Mesenteric fat pad (tissue), 1 donor: ENCODE data around the gene INO80. TPM values are rescaled to one million over a fixed set of nuclear protein-coding genes. Genes with fewer than 3 reads are reported as not detected.
"Not testable (repeated sequence)": the region's sequence is repeated elsewhere in the genome, so short reads cannot be mapped to it uniquely, and the experiment has no call there.

Experiments used
- DNase-seq: peaks from one replicate; pipeline ENCODE4 v3.0.0-alpha.2; 2020; ENCODE audit warnings: low spot score
- total RNA-seq: library from RNA; stranded (reverse); fragmentation: NEBNext Ultra II Directional; extraction: Animal tissue kit (Norgen Biotek cat#: 25700); gene quantifications from one replicate; pipeline ENCODE4 v1.2.1, GENCODE V29; 2021
- donor health status: DM: yes; HTN: yes; CAD: no.

Gene INO80
- total RNA-seq, 1 donor from 2014 or later, result 27.2 TPM

DNA sequence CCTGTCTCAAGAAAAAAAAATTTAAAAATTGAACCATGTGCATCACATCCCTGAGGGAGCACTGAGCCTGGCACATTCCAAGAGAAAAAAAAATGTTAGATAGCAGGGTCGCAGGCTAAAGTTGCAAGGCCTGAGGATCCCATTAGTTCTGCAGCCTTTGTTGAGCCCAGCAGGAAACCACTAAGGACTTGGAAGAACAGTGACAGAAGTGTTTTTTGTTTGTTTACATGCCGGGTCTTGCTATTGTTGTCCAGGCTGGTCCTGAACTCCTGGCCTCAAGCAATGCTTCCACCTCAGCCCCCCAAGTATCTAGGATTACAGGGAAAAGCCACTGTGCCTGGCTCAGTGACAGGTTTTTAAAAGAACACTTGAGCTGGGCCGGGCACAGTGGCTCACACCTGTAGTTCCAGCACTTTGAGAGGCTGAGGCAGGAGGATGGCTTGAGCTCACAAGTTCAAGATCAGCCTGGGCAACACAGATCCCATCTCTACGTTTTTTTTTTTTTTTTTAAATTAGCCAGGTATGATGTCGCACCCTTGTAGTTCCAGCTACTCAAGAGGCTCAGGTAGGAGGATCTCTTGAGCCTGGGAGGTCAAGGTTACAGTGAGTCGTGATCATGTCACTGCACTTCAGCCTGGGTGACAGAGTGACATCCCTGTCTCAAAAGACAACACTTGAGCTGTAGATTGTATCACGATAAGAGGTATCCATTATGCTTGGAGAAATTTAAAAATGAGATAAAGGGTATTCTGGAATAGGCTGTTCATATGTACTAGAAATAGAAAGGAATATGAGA, 147.6 kb downstream of the INO80 start:
- no peak for DNase-seq

DNA sequence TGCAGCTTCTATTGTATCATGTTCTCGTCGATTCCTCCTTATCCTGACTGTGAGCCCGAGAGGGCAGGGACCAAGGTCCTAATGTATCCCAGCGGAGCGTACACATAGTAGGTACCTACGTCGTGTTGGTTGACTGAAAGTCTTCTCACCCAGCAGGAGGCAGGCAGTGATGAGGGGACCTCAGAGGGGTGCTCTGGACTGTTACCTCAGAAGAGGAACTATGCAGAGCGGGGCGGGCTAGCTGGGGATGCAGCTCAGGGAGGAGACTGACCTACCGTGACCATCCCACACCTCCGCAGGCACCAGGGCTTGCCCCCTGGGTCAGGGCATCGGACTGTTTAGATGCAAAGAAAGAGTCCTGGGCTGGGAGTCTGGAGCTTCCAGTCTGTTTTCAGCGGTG, 151.4 kb downstream of the INO80 start:
- DNase-seq, result peak; percentile 57

GRCh38 chr15:40964006-40964405, 152.1 kb downstream of the INO80 start:
- DNase-seq, result peak; percentile 65

GRCh38 chr15:40963201-40963600, 152.9 kb downstream of the INO80 start:
- DNase-seq, result peak; percentile 57

- DNase-seq, result not testable (repeated sequence)
Measured at GRCh38 chr15:40962317-40962716, 153.8 kb downstream of the INO80 start.

DNA sequence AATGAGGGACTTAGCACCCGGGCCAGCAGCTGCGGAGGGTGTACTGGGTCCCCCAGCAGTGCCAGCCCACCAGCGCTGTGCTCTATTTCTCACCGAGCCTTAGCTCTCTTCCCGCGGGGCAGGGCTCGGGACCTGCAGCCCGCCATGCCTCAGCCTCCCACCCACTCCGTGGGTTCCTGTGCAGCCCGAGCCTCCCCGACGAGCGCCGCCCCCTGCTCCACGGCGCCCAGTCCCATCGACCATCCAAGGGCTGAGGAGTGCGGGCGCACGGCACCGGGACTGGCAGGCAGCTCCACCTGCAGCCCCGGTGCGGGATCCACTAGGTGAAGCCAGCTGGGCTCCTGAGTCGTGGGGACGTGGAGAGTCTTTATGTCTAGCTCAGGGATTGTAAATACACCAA, 154.3 kb downstream of the INO80 start:
- peak; percentile 69 for DNase-seq

DNA sequence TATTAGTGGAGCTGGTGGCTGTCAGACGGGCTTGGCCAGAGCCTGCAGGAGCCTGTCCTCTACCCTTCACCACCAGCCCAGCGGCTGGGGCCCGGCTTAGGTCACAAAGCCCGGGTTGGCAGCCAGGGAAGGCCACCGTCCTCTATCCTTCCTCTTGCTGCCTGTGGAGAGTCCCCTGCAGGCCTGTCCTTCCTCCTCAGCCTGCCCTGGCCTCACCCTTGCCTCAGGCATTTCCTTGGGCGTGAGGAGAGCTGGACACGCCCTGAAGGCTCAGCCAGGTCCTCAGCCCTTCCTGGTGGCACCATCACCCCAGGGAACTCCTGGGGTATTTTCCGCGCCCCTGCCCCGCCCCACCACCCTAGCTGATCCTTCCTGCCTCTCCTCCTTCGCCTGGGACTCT, 155.2 kb downstream of the INO80 start:
- peak; percentile 73 for DNase-seq

GRCh38 chr15:40960151-40960885, 155.8 kb downstream of the INO80 start:
- DNase-seq, result peak; percentile 72

GRCh38 chr15:40959331-40960141, 156.5 kb downstream of the INO80 start:
- DNase-seq, result no peak

GRCh38 chr15:40958723-40959122, 157.4 kb downstream of the INO80 start:
- DNase-seq, result no peak

GRCh38 chr15:40958146-40958545, 157.9 kb downstream of the INO80 start:
- DNase-seq, result no peak

- no peak for DNase-seq
Measured at GRCh38 chr15:40957581-40958051, 158.5 kb downstream of the INO80 start.

- no peak for DNase-seq
Measured at GRCh38 chr15:40957041-40957555, 159.0 kb downstream of the INO80 start.

DNA sequence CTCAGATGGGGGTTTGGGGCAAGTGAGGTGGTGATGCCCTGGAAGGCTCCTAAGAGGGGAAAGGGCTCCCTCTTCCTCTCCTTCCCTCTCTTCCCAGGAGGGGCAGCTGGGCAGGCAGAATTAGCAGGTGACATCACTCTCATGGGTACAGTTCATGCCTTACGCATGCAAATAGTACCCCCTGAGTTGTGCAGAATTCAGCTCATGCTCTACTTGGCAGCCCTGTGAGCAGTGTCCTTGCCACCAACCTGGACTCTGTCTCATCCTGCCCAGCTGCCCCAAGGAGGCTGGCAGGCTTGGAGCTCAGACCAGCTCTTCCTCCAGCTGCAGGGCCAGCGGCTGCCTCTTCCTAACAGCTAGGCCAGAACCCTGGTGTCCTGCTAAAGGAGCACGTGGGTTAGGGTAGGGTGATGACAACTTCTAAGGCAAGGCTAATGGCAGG, 159.5 kb downstream of the INO80 start:
- no peak for DNase-seq

DNA sequence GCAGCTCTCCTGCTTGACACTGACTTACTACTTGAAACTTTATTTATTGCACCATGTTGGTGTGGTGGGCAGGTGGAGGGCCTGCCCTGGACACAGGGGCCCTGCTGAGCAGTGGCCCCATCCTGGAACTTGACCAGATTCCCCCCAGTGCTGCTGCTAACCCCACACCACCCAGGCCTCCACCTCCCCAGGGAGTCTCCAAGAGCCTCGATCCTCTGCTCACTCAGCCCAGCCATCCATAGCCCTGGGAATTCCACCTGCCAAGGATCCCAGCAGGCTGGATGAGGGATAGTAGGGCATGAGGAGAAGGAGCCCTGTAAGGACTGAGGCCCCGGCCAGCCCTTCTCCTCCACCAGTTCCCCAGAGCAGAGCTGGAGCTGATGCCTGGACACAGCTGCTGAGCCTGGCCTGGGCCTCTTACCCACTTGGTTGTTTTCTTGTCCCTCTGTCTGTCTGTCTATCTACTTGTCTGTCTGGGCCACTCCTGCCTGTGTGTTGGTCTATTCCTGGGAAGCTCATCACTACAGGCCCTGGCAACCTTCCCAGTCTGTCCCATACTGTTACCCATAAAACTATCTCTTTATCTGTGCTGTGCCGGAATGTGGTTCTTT, 160.0 kb downstream of the INO80 start:
- DNase-seq, result no peak

GRCh38 chr15:40955141-40955903, 160.8 kb downstream of the INO80 start:
- no peak for DNase-seq

GRCh38 chr15:40954158-40954848, 161.8 kb downstream of the INO80 start:
- DNase-seq, result not testable (repeated sequence)

GRCh38 chr15:40953713-40954074, 162.4 kb downstream of the INO80 start:
- DNase-seq, result no peak

DNA sequence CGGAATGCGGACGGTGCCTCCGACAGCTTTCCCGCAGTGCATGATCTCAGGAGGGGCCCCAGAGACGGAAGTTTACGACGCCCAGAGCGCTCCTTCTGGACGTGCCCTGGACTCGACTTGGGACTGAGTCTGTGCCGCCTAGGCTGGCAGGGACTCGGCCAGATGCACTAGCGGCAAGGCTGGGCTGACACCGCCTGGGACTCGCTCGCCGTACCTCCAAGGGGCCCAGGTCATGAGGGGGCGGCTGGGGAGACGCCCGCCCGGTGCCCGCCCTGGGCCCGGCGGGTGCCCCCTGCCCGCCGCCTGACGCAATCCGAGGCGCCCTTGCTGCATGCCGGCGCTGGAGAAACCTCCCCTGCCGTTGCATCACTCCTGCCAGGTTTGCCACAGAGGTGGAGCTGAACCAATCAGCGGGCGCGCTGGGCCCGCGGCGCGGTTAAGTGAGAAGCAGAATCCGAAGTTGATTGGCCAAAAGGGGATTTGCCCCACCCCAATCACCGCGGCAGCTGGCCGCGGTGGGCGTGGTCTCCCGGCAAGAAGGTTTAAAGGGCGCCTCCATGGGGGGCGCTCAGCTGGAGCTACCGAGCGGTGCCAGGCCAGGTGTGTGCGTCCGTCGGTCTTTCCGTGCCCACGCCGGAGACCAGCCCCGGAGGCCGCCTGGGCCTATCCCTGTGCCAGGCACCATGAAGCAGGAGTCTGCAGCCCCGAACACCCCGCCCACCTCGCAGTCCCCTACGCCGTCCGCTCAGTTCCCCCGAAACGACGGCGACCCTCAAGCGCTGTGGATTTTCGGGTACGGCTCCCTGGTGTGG, 163.0 kb downstream of the INO80 start, which contains the start of gene CHAC1:
TSS of gene CHAC1 (plus strand) at position 571 of the 812 bp plus-strand sequence. CDS start at position 684, 113 bp downstream.
- peak; percentile 98 for DNase-seq
